GM19324 (cell line): ENCODE results near the gene RIPOR1.

Experiments
- ATAC-seq: cut with Tn5 transposase; IDR thresholded peaks from one replicate; pipeline ENCODE4 v1.9.1; 2021; ENCODE audit warnings: mild to moderate bottlenecking, moderate library complexity; ENCODE audit not compliant: unreplicated experiment, low FRiP score

Gene RIPOR1

GRCh38 chr16:67537636-67538591 lies 9.3 kb downstream of the RIPOR1 start:
- peak; percentile 40 for ATAC-seq

GRCh38 chr16:67538666-67539101 lies 10.1 kb downstream of the RIPOR1 start:
- ATAC-seq: no peak

GRCh38 chr16:67539271-67539670 lies 10.6 kb downstream of the RIPOR1 start:
- no peak for ATAC-seq

GRCh38 chr16:67539691-67540635 lies 11.3 kb downstream of the RIPOR1 start:
- ATAC-seq: no peak

GRCh38 chr16:67540756-67541155 lies 12.1 kb downstream of the RIPOR1 start:
- no peak for ATAC-seq

GRCh38 chr16:67541391-67542263 lies 13.0 kb downstream of the RIPOR1 start:
- no peak for ATAC-seq

GRCh38 chr16:67542464-67542863 lies 13.8 kb downstream of the RIPOR1 start:
- no peak for ATAC-seq

GRCh38 chr16:67543036-67543435 lies 14.4 kb downstream of the RIPOR1 start:
- ATAC-seq: no peak

GRCh38 chr16:67543582-67543981 lies 15.0 kb downstream of the RIPOR1 start:
- ATAC-seq: no peak

- no peak for ATAC-seq
Measured at GRCh38 chr16:67544329-67544841, 15.8 kb downstream of the RIPOR1 start.

- no peak for ATAC-seq
Measured at GRCh38 chr16:67544844-67545664, 16.4 kb downstream of the RIPOR1 start.

GRCh38 chr16:67545665-67546024 lies 17.0 kb downstream of the RIPOR1 start:
- no peak for ATAC-seq

- ATAC-seq: no peak
Measured at GRCh38 chr16:67546091-67546501, 17.5 kb downstream of the RIPOR1 start.

GRCh38 chr16:67546761-67547422 lies 18.3 kb downstream of the RIPOR1 start:
- no peak for ATAC-seq

GRCh38 chr16:67547423-67548264 lies 19.0 kb downstream of the RIPOR1 start:
- peak; percentile 38 for ATAC-seq

- peak; percentile 30 for ATAC-seq
Measured at GRCh38 chr16:67548265-67549126, 19.9 kb downstream of the RIPOR1 start.

- no peak for ATAC-seq
Measured at GRCh38 chr16:67549240-67549639, 20.6 kb downstream of the RIPOR1 start.
